Activated B cell treated with CpG ODN at 0.5 μM for 24 hours (primary cell): ENCODE results near the gene MACROD2. TPM values are rescaled to one million over a fixed set of nuclear protein-coding genes. Genes with fewer than 3 reads are reported as not detected.
"Not testable (repeated sequence)": the region's sequence is repeated elsewhere in the genome, so short reads cannot be mapped to it uniquely, and the experiment has no call there.

ENCODE experiments used
- ATAC-seq: fragments of 200-7000 bp; cut with Tn5 transposase; one replicate; pipeline ENCODE4 v1.10.0; 2021; ENCODE audit warnings: low read depth, mild to moderate bottlenecking, moderate library complexity
- CTCF ChIA-PET: fragments of 350-600 bp; sonication (Branson Sonifier 250); formaldehyde crosslinking; loops from one replicate; lab custom pipeline; 2021; ENCODE audit warnings: antibody characterized with exemption; lab: Charles Lee
- POLR2A ChIA-PET: fragments of 350-600 bp; sonication (Branson Sonifier 250); formaldehyde crosslinking; loops from one replicate; lab custom pipeline; 2021; ENCODE audit warnings: antibody characterized with exemption; lab: Charles Lee
- DNase-seq: peaks from one replicate; pipeline ENCODE4 v3.0.0; 2022
- H3K27ac Mint-ChIP-seq: one replicate; pipeline ENCODE4 v1.8.0; 2020; ENCODE audit warnings: mixed read lengths
- H3K27me3 Mint-ChIP-seq: one replicate; pipeline ENCODE4 v1.8.0; 2021; ENCODE audit warnings: mixed read lengths
- H3K36me3 Mint-ChIP-seq: one replicate; pipeline ENCODE4 v1.8.0; 2021; ENCODE audit warnings: low read depth, mixed read lengths
- H3K4me1 Mint-ChIP-seq: one replicate; pipeline ENCODE4 v1.8.0; 2021; ENCODE audit warnings: mixed read lengths
- H3K4me3 Mint-ChIP-seq: one replicate; pipeline ENCODE4 v1.8.0; 2020; ENCODE audit warnings: mild to moderate bottlenecking, mixed read lengths
- H3K9me3 Mint-ChIP-seq: one replicate; pipeline ENCODE4 v1.8.0; 2020; ENCODE audit warnings: mixed read lengths
- CTCF ChIP-seq: fragments of 200-600 bp; IDR thresholded peaks from one replicate; pipeline ENCODE4 v1.8.0; 2022; ENCODE audit warnings: antibody characterized with exemption, mild to moderate bottlenecking
- intact Hi-C: fragments of 100-400 bp; cut with micrococcal nuclease; formaldehyde crosslinking; loops from one replicate; pipeline ENCODE4 v1.15.1; 2024
- total RNA-seq: library from RNA; stranded (reverse); gene quantifications from 2 replicates; pipeline ENCODE4 v1.2.3, GENCODE V29; 2022

MACROD2 gene
- total RNA-seq, 1 donor from 2014 or later, result 55.1 TPM

GRCh38 chr20:15005300-15005986 lies 1010.1 kb downstream of the MACROD2 start:
- no peak overlapping the region for H3K27ac Mint-ChIP-seq
- H3K36me3 Mint-ChIP-seq, result no peaks in the 10 kb centered on the region
- peaks cover 5% of the 10 kb centered on the region for H3K27me3 Mint-ChIP-seq
- intact Hi-C loops, result no loop called here
- no peak overlapping the region for H3K4me3 Mint-ChIP-seq
- no peak for TF ChIP-seq CTCF
- H3K4me1 Mint-ChIP-seq, result no peaks in the 10 kb centered on the region
- ChIA-PET POLR2A (no interaction called here), CTCF (no interaction called here)
- ATAC-seq (no peak), DNase-seq (no peak)
- no peaks in the 10 kb centered on the region for H3K9me3 Mint-ChIP-seq

- no peak for ATAC-seq
- no peak for TF ChIP-seq CTCF
Measured at GRCh38 chr20:15011631-15012030, 1016.3 kb downstream of the MACROD2 start.

GRCh38 chr20:15012566-15012965 lies 1017.2 kb downstream of the MACROD2 start:
- DNase-seq (no peak), ATAC-seq (no peak)
- Mint-ChIP-seq H3K4me3 (no peak overlapping the region), H3K27ac (no peak overlapping the region), H3K9me3 (no peaks in the 10 kb centered on the region), H3K4me1 (no peaks in the 10 kb centered on the region), H3K27me3 (peaks cover 7% of the 10 kb centered on the region), H3K36me3 (no peaks in the 10 kb centered on the region)
- no peak for TF ChIP-seq CTCF
- intact Hi-C loops, result no loop called here
- CTCF ChIA-PET, result no interaction called here
- POLR2A ChIA-PET, result no interaction called here

More at GRCh38 chr20:15011631-15012030, 1016.3 kb downstream of the MACROD2 start:
- ChIA-PET CTCF (interaction anchor here (0.6 kb wide), 1 partner anchor 1062 kb away, joined by 3 read pairs; no protein-coding TSS in a partner anchor), POLR2A (no interaction called here)
- no peaks in the 10 kb centered on the region for H3K9me3 Mint-ChIP-seq
- no peaks in the 10 kb centered on the region for H3K36me3 Mint-ChIP-seq
- H3K4me1 Mint-ChIP-seq, result no peaks in the 10 kb centered on the region
- intact Hi-C loops, result no loop called here
- DNase-seq, result no peak
- peaks cover 7% of the 10 kb centered on the region for H3K27me3 Mint-ChIP-seq
- H3K4me3 Mint-ChIP-seq, result no peak overlapping the region
- no peak overlapping the region for H3K27ac Mint-ChIP-seq

GRCh38 chr20:15016875-15017274 lies 1021.6 kb downstream of the MACROD2 start:
- intact Hi-C loops, H3K4me3 Mint-ChIP-seq, CTCF ChIA-PET, H3K4me1 Mint-ChIP-seq, H3K27me3 Mint-ChIP-seq, H3K36me3 Mint-ChIP-seq, POLR2A ChIA-PET, DNase-seq, ATAC-seq, H3K9me3 Mint-ChIP-seq, H3K27ac Mint-ChIP-seq: not testable (repeated sequence)

DNA sequence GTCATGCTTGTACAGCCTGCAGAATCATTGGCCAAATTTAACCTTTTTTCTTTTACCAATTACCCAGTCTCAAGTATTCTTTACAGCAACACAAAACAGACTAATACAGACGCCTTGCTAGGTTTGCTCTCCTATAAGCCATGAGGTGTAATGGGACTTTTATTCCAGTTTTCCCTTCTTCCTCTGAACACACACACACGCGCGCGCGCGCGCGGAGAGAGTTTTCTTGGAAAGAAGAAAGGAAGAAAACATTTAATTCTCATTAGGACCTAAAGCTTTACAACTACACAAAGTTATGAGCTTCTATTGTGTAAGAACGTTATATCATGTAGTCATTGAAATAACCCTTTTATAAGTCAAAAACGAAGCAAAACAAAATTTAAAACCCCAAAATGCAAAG lies 1023.6 kb downstream of the MACROD2 start:
- Mint-ChIP-seq H3K27me3 (no peaks in the 10 kb centered on the region), H3K4me3 (no peak overlapping the region), H3K36me3 (no peaks in the 10 kb centered on the region), H3K4me1 (no peaks in the 10 kb centered on the region), H3K9me3 (no peaks in the 10 kb centered on the region), H3K27ac (no peak overlapping the region)
- ChIA-PET CTCF (no interaction called here), POLR2A (no interaction called here)
- TF ChIP-seq CTCF, result no peak
- intact Hi-C loops, result no loop called here
- ATAC-seq (no peak), DNase-seq (no peak)
